Fibroblast of gingiva (primary cell): ENCODE data around the gene AHNAK2.

Experiments used
- DNase-seq: peaks from one replicate; pipeline ENCODE4 v3.0.0-alpha.2; 2011; ENCODE audit warnings: low read depth

Gene AHNAK2

GRCh38 chr14:105012171-105012985 lies 34.2 kb upstream of the AHNAK2 start:
- DNase-seq = peak; percentile 45

- DNase-seq = no peak
Measured at GRCh38 chr14:105011312-105011990, 33.3 kb upstream of the AHNAK2 start.

- no peak for DNase-seq
Measured at GRCh38 chr14:105010891-105011291, 32.7 kb upstream of the AHNAK2 start.

- DNase-seq = no peak
Measured at GRCh38 chr14:105010106-105010505, 31.9 kb upstream of the AHNAK2 start.

- no peak for DNase-seq
Measured at GRCh38 chr14:105007593-105008264, 29.6 kb upstream of the AHNAK2 start.

- no peak for DNase-seq
Measured at GRCh38 chr14:105006831-105007592, 28.8 kb upstream of the AHNAK2 start.

GRCh38 chr14:105005929-105006830 lies 28.0 kb upstream of the AHNAK2 start:
- DNase-seq = no peak

GRCh38 chr14:105005329-105005928 lies 27.3 kb upstream of the AHNAK2 start:
- no peak for DNase-seq

GRCh38 chr14:104999361-104999760 lies 21.2 kb upstream of the AHNAK2 start:
- DNase-seq = no peak

GRCh38 chr14:104998801-104999200 lies 20.6 kb upstream of the AHNAK2 start:
- no peak for DNase-seq

- DNase-seq = no peak
Measured at GRCh38 chr14:104996483-104996882, 18.3 kb upstream of the AHNAK2 start.

- DNase-seq = no peak
Measured at GRCh38 chr14:104996032-104996431, 17.9 kb upstream of the AHNAK2 start.

- DNase-seq = no peak
Measured at GRCh38 chr14:104994978-104995377, 16.8 kb upstream of the AHNAK2 start.

GRCh38 chr14:104993808-104994591 lies 15.8 kb upstream of the AHNAK2 start:
- no peak for DNase-seq

- no peak for DNase-seq
Measured at GRCh38 chr14:104993306-104993705, 15.1 kb upstream of the AHNAK2 start.

GRCh38 chr14:104992501-104992900 lies 14.3 kb upstream of the AHNAK2 start:
- DNase-seq = no peak

- no peak for DNase-seq
Measured at GRCh38 chr14:104991896-104992230, 13.7 kb upstream of the AHNAK2 start.

- DNase-seq = no peak
Measured at GRCh38 chr14:104989951-104990303, 11.8 kb upstream of the AHNAK2 start.

- DNase-seq = no peak
Measured at GRCh38 chr14:104989236-104989950, 11.2 kb upstream of the AHNAK2 start.
